Karpas-422 (cell line): ENCODE measurements around the gene ATP5MG. TPM values are rescaled to one million over a fixed set of nuclear protein-coding genes. Genes with fewer than 3 reads are reported as not detected.

Source experiments
- DNase-seq: peaks from one replicate; pipeline ENCODE4 v3.0.0-alpha.2; 2015
- H2AFZ ChIP-seq: fragments of 200-600 bp; sonication (generic); 2 replicates; pipeline ENCODE4 v1.6.1; 2014; ENCODE audit warnings: antibody characterized with exemption, low read length, mixed read lengths
- H3K27ac ChIP-seq: fragments of 200-600 bp; sonication (generic); 2 replicates; pipeline ENCODE4 v1.5.1; 2014; ENCODE audit warnings: mild to moderate bottlenecking, low read length, moderate library complexity
- H3K27me3 ChIP-seq: fragments of 200-600 bp; sonication (generic); 2 replicates; pipeline ENCODE4 v1.6.1; 2014; ENCODE audit warnings: low read length, mixed read lengths
- H3K36me3 ChIP-seq: fragments of 200-600 bp; sonication (generic); 2 replicates; pipeline ENCODE4 v1.6.1; 2014; ENCODE audit warnings: low read length, mixed read lengths; ENCODE audit not compliant: insufficient read depth
- H3K4me1 ChIP-seq: fragments of 200-600 bp; sonication (generic); 2 replicates; pipeline ENCODE4 v1.6.1; 2014; ENCODE audit warnings: mild to moderate bottlenecking, low read length, mixed read lengths
- H3K4me2 ChIP-seq: fragments of 200-600 bp; sonication (generic); 2 replicates; pipeline ENCODE4 v1.6.1; 2014; ENCODE audit warnings: low read length, low read depth, mild to moderate bottlenecking; ENCODE audit not compliant: poor library complexity, severe bottlenecking
- H3K4me3 ChIP-seq: fragments of 200-600 bp; sonication (generic); 2 replicates; pipeline ENCODE4 v1.5.1; 2014; ENCODE audit warnings: mild to moderate bottlenecking, antibody characterized with exemption, low read length, mixed read lengths
- H3K79me2 ChIP-seq: fragments of 200-600 bp; sonication (generic); 2 replicates; pipeline ENCODE4 v1.6.1; 2014; ENCODE audit warnings: mild to moderate bottlenecking, low read length, mixed read lengths
- H3K9ac ChIP-seq: fragments of 200-600 bp; sonication (generic); 2 replicates; pipeline ENCODE4 v1.6.0; 2014; ENCODE audit warnings: low read length
- H3K9me2 ChIP-seq: fragments of 200-600 bp; sonication (generic), shearing (Covaris generic); replicated peaks from 2 replicates; pipeline ENCODE4 v1.6.0; 2014; ENCODE audit warnings: mild to moderate bottlenecking, low read length, moderate library complexity; ENCODE audit not compliant: insufficient read depth
- H3K9me3 ChIP-seq: fragments of 300-700, 200-600 bp; sonication (generic); 2 replicates; pipeline ENCODE4 v1.6.1; 2014; ENCODE audit warnings: low read length, mixed read lengths
- H4K20me1 ChIP-seq: fragments of 200-600 bp; sonication (generic); 2 replicates; pipeline ENCODE4 v1.6.1; 2014; ENCODE audit warnings: mild to moderate bottlenecking, antibody characterized with exemption, low read length, low read depth; ENCODE audit not compliant: insufficient read depth
- total RNA-seq: library from RNA; depleted of rRNA; stranded (reverse); fragments of >200 nt; shearing (Covaris generic); gene quantifications from 2 replicates; pipeline ENCODE4 v1.2.3, GENCODE V29; 2014; ENCODE audit warnings: low replicate concordance; rRNA removed

Gene ATP5MG
- total RNA-seq, 1 experiment from 2014 or later: 82.4 TPM

GRCh38 chr11:118449316-118449918, 48.0 kb downstream of the ATP5MG start:
- Histone ChIP-seq H3K9ac (no peak overlapping the region), H4K20me1 (no peaks in the 10 kb centered on the region), H3K4me3 (no peak overlapping the region), H3K36me3 (peaks cover 5% of the 10 kb centered on the region; the same call in 1 of the 2 replicates), H3K9me2 (no peaks in the 10 kb centered on the region), H2AFZ (no peak overlapping the region), H3K27me3 (no peaks in the 10 kb centered on the region), H3K9me3 (no peaks in the 10 kb centered on the region), H3K4me2 (no peak overlapping the region), H3K27ac (no peak overlapping the region), H3K79me2 (peaks cover 88% of the 10 kb centered on the region), H3K4me1 (no peaks in the 10 kb centered on the region)
- DNase-seq: no peak

- H3K4me2 ChIP-seq: no peak overlapping the region
- H3K9me3 ChIP-seq: no peaks in the 10 kb centered on the region
- H3K9ac ChIP-seq: no peak overlapping the region
- no peak overlapping the region for H2AFZ ChIP-seq
- no peaks in the 10 kb centered on the region for H4K20me1 ChIP-seq
- H3K79me2 ChIP-seq: peaks cover 85% of the 10 kb centered on the region
- no peaks in the 10 kb centered on the region; the same call in 1 of the 2 replicates for H3K36me3 ChIP-seq
- DNase-seq: no peak
- H3K9me2 ChIP-seq: no peaks in the 10 kb centered on the region
- H3K4me3 ChIP-seq: no peak overlapping the region
- no peak overlapping the region for H3K27ac ChIP-seq
- H3K4me1 ChIP-seq: no peaks in the 10 kb centered on the region
- no peaks in the 10 kb centered on the region for H3K27me3 ChIP-seq
These were observed 49.0 kb downstream of the ATP5MG start for GRCh38 chr11:118450451-118450850.

Other genes with a start within 250 kb of the ATP5MG start
- gene SCN4B, start 248.8 kb upstream of the ATP5MG start, total RNA-seq: not detected in 2 replicates
- 0.25 TPM in 1 of 2 replicates, not detected in the other for gene SCN2B, start 225.0 kb upstream of the ATP5MG start, total RNA-seq
- 5.4 and 9.1 TPM in 2 replicates for gene JAML, start 176.6 kb upstream of the ATP5MG start, total RNA-seq
- 2.7 and 7.0 TPM in 2 replicates for gene MPZL3, start 149.2 kb upstream of the ATP5MG start, total RNA-seq
- gene MPZL2, start 137.3 kb upstream of the ATP5MG start, total RNA-seq: not detected in 2 replicates
- gene CD3E, start 96.9 kb upstream of the ATP5MG start, total RNA-seq: 0.32 and 1.3 TPM in 2 replicates
- gene CD3D, start 58.9 kb upstream of the ATP5MG start, total RNA-seq: 3.7 and 5.7 TPM in 2 replicates
- gene CD3G, start 57.3 kb upstream of the ATP5MG start, total RNA-seq: 88.1 and 158 TPM in 2 replicates
- 9.7 and 26.3 TPM in 2 replicates for gene UBE4A, start 42.0 kb upstream of the ATP5MG start, total RNA-seq
- gene KMT2A, start 34.9 kb downstream of the ATP5MG start, total RNA-seq: 37.6 and 40.7 TPM in 2 replicates
- gene TTC36, start 125.9 kb downstream of the ATP5MG start, total RNA-seq: not detected in 2 replicates
- gene TMEM25, start 129.6 kb downstream of the ATP5MG start, total RNA-seq: 9.1 and 12.1 TPM in 2 replicates
- gene IFT46, start 164.3 kb downstream of the ATP5MG start, total RNA-seq: 13.5 and 28.6 TPM in 2 replicates
- gene ARCN1, start 170.8 kb downstream of the ATP5MG start, total RNA-seq: 29.6 and 34.4 TPM in 2 replicates
- 0.19 TPM in 1 of 2 replicates, not detected in the other for gene PHLDB1, start 206.0 kb downstream of the ATP5MG start, total RNA-seq